Measurements from ENCODE around the gene ZBED4. TPM values are rescaled to one million over a fixed set of nuclear protein-coding genes. Genes with fewer than 3 reads are reported as not detected.

ZBED4 gene
- total RNA-seq, 2 donors from 2014 or later = 10.4 to 11.2 TPM

- Histone ChIP-seq H3K36me3 (no peaks in the 10 kb centered on the region), H3K4me1 (replicated peaks) (no peaks in the 10 kb centered on the region), H3K9me3 (no peaks in the 10 kb centered on the region), H3K27me3 (replicated peaks; ENCODE audit: insufficient read depth) (no peaks in the 10 kb centered on the region), H3K27ac (no peak overlapping the region), H3K4me3 (no peak overlapping the region)
- 98% methylated on average over 41 of the region's 41 CpGs for WGBS
- DNase-seq (ENCODE audit: low spot score) = no peak
- intact Hi-C loops (cut with DNase I) = no loop called here
- TF ChIP-seq POLR2A (IDR thresholded peaks at IDR 0.05) (no peak), POLR2AphosphoS5 (IDR thresholded peaks at IDR 0.05) (no peak), CTCF (IDR thresholded peaks at IDR 0.05) (no peak)
These were observed 32.9 kb downstream of the ZBED4 start for GRCh38 chr22:49886346-49887063.

GRCh38 chr22:49887064-49887451 lies 33.4 kb downstream of the ZBED4 start:
- no peak for DNase-seq (ENCODE audit: low spot score)
- intact Hi-C loops (cut with DNase I) = no loop called here
- no peaks in the 10 kb centered on the region for H3K9me3 ChIP-seq

GRCh38 chr22:49887702-49888101 lies 34.1 kb downstream of the ZBED4 start:
- TF ChIP-seq CTCF (IDR thresholded peaks at IDR 0.05) (no peak), POLR2AphosphoS5 (IDR thresholded peaks at IDR 0.05) (no peak), POLR2A (IDR thresholded peaks at IDR 0.05) (no peak)
- no peak overlapping the region for H3K27ac ChIP-seq
- no peaks in the 10 kb centered on the region for H3K9me3 ChIP-seq
- H3K4me1 ChIP-seq (replicated peaks) = no peaks in the 10 kb centered on the region
- WGBS = 88% methylated on average over 9 of the region's 9 CpGs
- intact Hi-C loops (cut with DNase I) = no loop called here
- H3K36me3 ChIP-seq = no peaks in the 10 kb centered on the region
- no peak for DNase-seq (ENCODE audit: low spot score)
- H3K27me3 ChIP-seq (replicated peaks; ENCODE audit: insufficient read depth) = no peaks in the 10 kb centered on the region
- H3K4me3 ChIP-seq = no peak overlapping the region

More at GRCh38 chr22:49887064-49887451, 33.4 kb downstream of the ZBED4 start:
- no peak for TF ChIP-seq POLR2A (IDR thresholded peaks at IDR 0.05)
- no peak for TF ChIP-seq POLR2AphosphoS5 (IDR thresholded peaks at IDR 0.05)
- TF ChIP-seq CTCF (IDR thresholded peaks at IDR 0.05) = no peak
- Histone ChIP-seq H3K27me3 (replicated peaks; ENCODE audit: insufficient read depth) (no peaks in the 10 kb centered on the region), H3K4me1 (replicated peaks) (no peaks in the 10 kb centered on the region), H3K4me3 (no peak overlapping the region), H3K36me3 (no peaks in the 10 kb centered on the region), H3K27ac (no peak overlapping the region)
- 87% methylated on average over 14 of the region's 14 CpGs for WGBS

GRCh38 chr22:49889071-49889470 lies 35.4 kb downstream of the ZBED4 start:
- DNase-seq (ENCODE audit: low spot score) = no peak
- Histone ChIP-seq H3K9me3 (no peaks in the 10 kb centered on the region), H3K27ac (no peak overlapping the region), H3K36me3 (no peaks in the 10 kb centered on the region), H3K4me3 (no peak overlapping the region), H3K27me3 (replicated peaks; ENCODE audit: insufficient read depth) (no peaks in the 10 kb centered on the region), H3K4me1 (replicated peaks) (no peaks in the 10 kb centered on the region)
- no peak for TF ChIP-seq POLR2AphosphoS5 (IDR thresholded peaks at IDR 0.05)
- TF ChIP-seq CTCF (IDR thresholded peaks at IDR 0.05) = no peak
- TF ChIP-seq POLR2A (IDR thresholded peaks at IDR 0.05) = no peak
- intact Hi-C loops (cut with DNase I) = no loop called here
- 93% methylated on average over 5 of the region's 5 CpGs for WGBS

GRCh38 chr22:49892226-49892899 lies 38.7 kb downstream of the ZBED4 start:
- no peaks in the 10 kb centered on the region for H3K9me3 ChIP-seq
- DNase-seq (ENCODE audit: low spot score) = no peak
- H3K27me3 ChIP-seq (replicated peaks; ENCODE audit: insufficient read depth) = no peaks in the 10 kb centered on the region
- H3K4me3 ChIP-seq = no peak overlapping the region
- no peaks in the 10 kb centered on the region for H3K36me3 ChIP-seq
- TF ChIP-seq CTCF (IDR thresholded peaks at IDR 0.05) = no peak
- TF ChIP-seq POLR2AphosphoS5 (IDR thresholded peaks at IDR 0.05) = no peak
- no peak for TF ChIP-seq POLR2A (IDR thresholded peaks at IDR 0.05)
- H3K27ac ChIP-seq = no peak overlapping the region
- WGBS = 74% methylated on average over 4 of the region's 4 CpGs
- H3K4me1 ChIP-seq (replicated peaks) = no peaks in the 10 kb centered on the region
- intact Hi-C loops (cut with DNase I) = no loop called here
